Measurements from ENCODE around the gene NELFE. TPM values are rescaled to one million over a fixed set of nuclear protein-coding genes. Genes with fewer than 3 reads are reported as not detected.

Gene NELFE
- total RNA-seq, 1 experiment from 2014 or later: 91.4 TPM

DNA sequence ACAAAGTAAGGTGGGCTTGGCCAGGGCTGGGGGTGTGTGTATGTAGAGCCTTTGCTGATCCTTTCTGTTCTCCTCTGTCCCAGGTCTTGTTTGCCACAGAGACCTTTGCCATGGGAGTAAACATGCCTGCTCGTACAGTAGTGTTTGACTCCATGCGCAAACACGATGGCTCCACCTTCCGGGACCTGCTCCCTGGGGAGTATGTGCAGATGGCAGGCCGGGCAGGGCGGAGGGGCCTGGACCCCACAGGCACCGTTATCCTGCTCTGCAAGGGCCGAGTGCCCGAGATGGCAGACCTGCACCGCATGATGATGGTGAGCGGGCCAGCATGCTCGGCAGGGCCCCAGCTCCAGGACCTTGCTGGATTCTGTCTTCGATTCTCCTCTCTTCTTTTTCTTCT, 6.9 kb upstream of the NELFE start:
- Histone ChIP-seq H2AFZ (ENCODE audit: low read length) (no peak overlapping the region), H3K18ac (ENCODE audit: insufficient read length, low read depth, low read length) (no peak overlapping the region), H4K91ac (ENCODE audit: insufficient read length, low read depth, low read length) (no peak overlapping the region), H2BK120ac (ENCODE audit: low read depth, low read length, poor library complexity, severe bottlenecking) (no peak overlapping the region), H3K56ac (ENCODE audit: insufficient read length, low read depth, low read length) (no peak overlapping the region), H3T11ph (ENCODE audit: low read length) (no peak overlapping the region), H2BK12ac (ENCODE audit: insufficient read length, low read depth, low read length) (no peak overlapping the region), H3K9ac (ENCODE audit: extremely low read depth, insufficient read length, low read length) (no peak overlapping the region), H3K9me3 (ENCODE audit: control insufficient read depth, low read depth, low read length) (no peaks in the 10 kb centered on the region), H3K4me2 (ENCODE audit: insufficient read depth, insufficient read length, low read length) (no peak overlapping the region), H2AK5ac (ENCODE audit: insufficient read length, low read length) (no peak overlapping the region), H3K4me1 (ENCODE audit: insufficient read depth, low read length) (no peaks in the 10 kb centered on the region), H2BK20ac (ENCODE audit: low read depth, low read length, poor library complexity, severe bottlenecking) (no peak overlapping the region), H3K4ac (ENCODE audit: low read depth, low read length) (no peak overlapping the region), H3K79me1 (ENCODE audit: insufficient read depth, low read depth, low read length, poor library complexity, severe bottlenecking) (no peaks in the 10 kb centered on the region), H3K23ac (ENCODE audit: insufficient read length, low read depth, low read length) (no peak overlapping the region), H4K8ac (replicated peaks; ENCODE audit: insufficient read length, low read depth, low read length) (no peak overlapping the region), H2BK15ac (ENCODE audit: low read depth, low read length) (no peak overlapping the region), H4K20me1 (ENCODE audit: control insufficient read depth, insufficient read depth, insufficient read length) (no peaks in the 10 kb centered on the region), H3K27ac (ENCODE audit: insufficient read length, low read depth, low read length) (no peak overlapping the region), H4K5ac (ENCODE audit: insufficient read length, low read depth, low read length) (no peak overlapping the region), H3K23me2 (ENCODE audit: insufficient read length, low read depth, low read length, poor library complexity, severe bottlenecking) (no peaks in the 10 kb centered on the region), H3K14ac (ENCODE audit: insufficient read depth, low read length) (no peak overlapping the region), H3K27me3 (ENCODE audit: insufficient read depth, low read length) (no peaks in the 10 kb centered on the region), H2BK5ac (ENCODE audit: insufficient read length, low read length) (no peak overlapping the region), H3K79me2 (ENCODE audit: insufficient read depth, low read length) (no peaks in the 10 kb centered on the region; the same call in 1 of the 2 replicates)
- DNase-seq: no peak
- TF ChIP-seq, protein P1, sequence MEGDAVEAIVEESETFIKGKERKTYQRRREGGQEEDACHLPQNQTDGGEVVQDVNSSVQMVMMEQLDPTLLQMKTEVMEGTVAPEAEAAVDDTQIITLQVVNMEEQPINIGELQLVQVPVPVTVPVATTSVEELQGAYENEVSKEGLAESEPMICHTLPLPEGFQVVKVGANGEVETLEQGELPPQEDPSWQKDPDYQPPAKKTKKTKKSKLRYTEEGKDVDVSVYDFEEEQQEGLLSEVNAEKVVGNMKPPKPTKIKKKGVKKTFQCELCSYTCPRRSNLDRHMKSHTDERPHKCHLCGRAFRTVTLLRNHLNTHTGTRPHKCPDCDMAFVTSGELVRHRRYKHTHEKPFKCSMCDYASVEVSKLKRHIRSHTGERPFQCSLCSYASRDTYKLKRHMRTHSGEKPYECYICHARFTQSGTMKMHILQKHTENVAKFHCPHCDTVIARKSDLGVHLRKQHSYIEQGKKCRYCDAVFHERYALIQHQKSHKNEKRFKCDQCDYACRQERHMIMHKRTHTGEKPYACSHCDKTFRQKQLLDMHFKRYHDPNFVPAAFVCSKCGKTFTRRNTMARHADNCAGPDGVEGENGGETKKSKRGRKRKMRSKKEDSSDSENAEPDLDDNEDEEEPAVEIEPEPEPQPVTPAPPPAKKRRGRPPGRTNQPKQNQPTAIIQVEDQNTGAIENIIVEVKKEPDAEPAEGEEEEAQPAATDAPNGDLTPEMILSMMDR (conservative IDR thresholded peaks at IDR 0.05): no peak
- H3K9me3 Mint-ChIP-seq: no peaks in the 10 kb centered on the region
- no peak overlapping the region for H3K4me3 Mint-ChIP-seq
- WGBS (ENCODE audit: extremely low coverage, insufficient read length, low lambda C conversion rate): no CpG with 5 or more reads among the region's 13 CpGs
- H3K4me1 Mint-ChIP-seq: peaks cover 0 to 4% of the 10 kb centered on the region in 2 experiments; a peak in 1 of 4 replicates
- H3K36me3 Mint-ChIP-seq (ENCODE audit: insufficient read depth in 1 of 3, low read depth in 3 of 3): peaks cover 50 to 96% (median 92%) of the 10 kb centered on the region in 3 experiments; a peak in 6 of 7 replicates
- no peak overlapping the region for H3K27ac Mint-ChIP-seq
- no peaks in the 10 kb centered on the region; the same call in 1 of the 2 replicates for H3K27me3 Mint-ChIP-seq (ENCODE audit: low read depth)

All from H9 (cell line).